Measurements from ENCODE around the gene NR6A1. TPM values are rescaled to one million over a fixed set of nuclear protein-coding genes. Genes with fewer than 3 reads are reported as not detected.

The NR6A1 gene
- total and polyA plus RNA-seq, 2 of the 13 experiments (the other 11 are each of a cell fraction or from before 2014, with no cell fraction given) = 28.1 to 31.5 TPM

DNA sequence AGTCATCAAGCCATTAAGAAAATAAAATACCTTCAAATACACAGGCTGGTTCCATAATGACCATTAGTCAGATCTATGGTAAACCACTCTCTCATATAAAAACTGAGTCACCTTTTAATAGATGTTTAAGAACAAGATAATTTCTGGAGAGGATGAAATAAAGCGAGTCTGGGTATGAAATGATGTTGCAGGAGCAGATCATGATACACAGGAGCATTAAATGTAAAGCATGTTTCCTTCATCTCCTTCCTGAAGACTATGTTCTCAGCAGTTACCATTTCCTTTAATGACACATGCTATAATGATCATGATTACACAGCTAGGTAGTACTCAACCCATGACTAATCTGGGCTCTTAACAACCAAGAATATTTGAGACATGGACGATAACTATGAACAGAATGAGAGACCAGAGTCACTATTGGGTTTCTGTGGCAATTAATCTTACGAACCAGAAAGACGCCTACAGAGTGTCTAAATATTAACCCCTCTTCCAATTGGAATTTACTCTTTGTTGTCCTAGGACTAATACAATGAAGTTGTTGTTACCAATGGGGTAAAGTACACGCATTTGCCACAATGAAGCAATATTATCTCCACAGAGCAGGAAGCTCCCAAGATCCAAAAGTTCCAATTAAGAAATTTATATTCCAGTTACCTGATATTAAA lies 105.6 kb downstream of the NR6A1 start (continued):
- TF ChIP-seq ELF3 (CRISPR knock-in tag; IDR thresholded peaks at IDR 0.05) (peak; percentile 43; the same call in 1 of the 2 replicates), ZNF605 (CRISPR knock-in tag; IDR thresholded peaks at IDR 0.05) (no peak), ZNF296 (CRISPR knock-in tag; conservative IDR thresholded peaks at IDR 0.05) (no peak), ZNF3 (CRISPR knock-in tag; IDR thresholded peaks at IDR 0.05) (no peak), ZSCAN20 (CRISPR knock-in tag; IDR thresholded peaks at IDR 0.05; ENCODE audit: borderline replicate concordance) (no peak), SRF (IDR thresholded peaks at IDR 0.05; ENCODE audit: low read depth, low read length) (no peak), ADNP (CRISPR knock-in tag; IDR thresholded peaks at IDR 0.05) (no peak), TCF12 (IDR thresholded peaks at IDR 0.05) (no peak), TCF12 (CRISPR knock-in tag; IDR thresholded peaks at IDR 0.05) (no peak), ATF7 (IDR thresholded peaks at IDR 0.05) (no peak), ATF7 (CRISPR knock-in tag; IDR thresholded peaks at IDR 0.05) (no peak), ELF4 (CRISPR knock-in tag; IDR thresholded peaks at IDR 0.05; ENCODE audit: borderline replicate concordance) (no peak), HMG20A (CRISPR knock-in tag; IDR thresholded peaks at IDR 0.05; ENCODE audit: borderline replicate concordance) (peak; percentile 52; the same call in 1 of the 2 replicates), SRY (CRISPR knock-in tag; IDR thresholded peaks at IDR 0.05) (no peak), NFKBIZ (CRISPR knock-in tag; IDR thresholded peaks at IDR 0.05) (no peak), ZNF660 (CRISPR knock-in tag; IDR thresholded peaks at IDR 0.05; ENCODE audit: borderline replicate concordance, low read depth) (no peak), ZNF331 (CRISPR knock-in tag; IDR thresholded peaks at IDR 0.05) (no peak)
- TF ChIP-seq, protein P1, sequence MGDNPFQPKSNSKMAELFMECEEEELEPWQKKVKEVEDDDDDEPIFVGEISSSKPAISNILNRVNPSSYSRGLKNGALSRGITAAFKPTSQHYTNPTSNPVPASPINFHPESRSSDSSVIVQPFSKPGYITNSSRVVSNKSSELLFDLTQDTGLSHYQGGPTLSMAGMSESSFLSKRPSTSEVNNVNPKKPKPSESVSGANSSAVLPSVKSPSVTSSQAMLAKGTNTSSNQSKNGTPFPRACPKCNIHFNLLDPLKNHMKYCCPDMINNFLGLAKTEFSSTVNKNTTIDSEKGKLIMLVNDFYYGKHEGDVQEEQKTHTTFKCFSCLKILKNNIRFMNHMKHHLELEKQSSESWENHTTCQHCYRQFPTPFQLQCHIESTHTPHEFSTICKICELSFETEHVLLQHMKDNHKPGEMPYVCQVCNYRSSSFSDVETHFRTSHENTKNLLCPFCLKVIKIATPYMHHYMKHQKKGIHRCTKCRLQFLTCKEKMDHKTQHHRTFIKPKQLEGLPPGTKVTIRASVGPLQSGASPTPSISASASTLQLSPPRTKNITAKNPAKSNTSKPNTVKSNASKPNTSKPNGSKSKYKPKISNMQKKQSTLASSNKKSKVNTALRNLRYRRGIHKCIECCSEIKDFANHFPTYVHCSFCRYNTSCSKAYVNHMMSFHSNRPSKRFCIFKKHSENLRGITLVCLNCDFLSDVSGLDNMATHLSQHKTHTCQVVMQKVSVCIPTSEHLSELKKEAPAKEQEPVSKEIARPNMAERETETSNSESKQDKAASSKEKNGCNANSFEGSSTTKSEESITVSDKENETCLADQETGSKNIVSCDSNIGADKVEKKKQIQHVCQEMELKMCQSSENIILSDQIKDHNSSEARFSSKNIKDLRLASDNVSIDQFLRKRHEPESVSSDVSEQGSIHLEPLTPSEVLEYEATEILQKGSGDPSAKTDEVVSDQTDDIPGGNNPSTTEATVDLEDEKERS (CRISPR knock-in tag; IDR thresholded peaks at IDR 0.05) = no peak
- TF ChIP-seq, protein P2, sequence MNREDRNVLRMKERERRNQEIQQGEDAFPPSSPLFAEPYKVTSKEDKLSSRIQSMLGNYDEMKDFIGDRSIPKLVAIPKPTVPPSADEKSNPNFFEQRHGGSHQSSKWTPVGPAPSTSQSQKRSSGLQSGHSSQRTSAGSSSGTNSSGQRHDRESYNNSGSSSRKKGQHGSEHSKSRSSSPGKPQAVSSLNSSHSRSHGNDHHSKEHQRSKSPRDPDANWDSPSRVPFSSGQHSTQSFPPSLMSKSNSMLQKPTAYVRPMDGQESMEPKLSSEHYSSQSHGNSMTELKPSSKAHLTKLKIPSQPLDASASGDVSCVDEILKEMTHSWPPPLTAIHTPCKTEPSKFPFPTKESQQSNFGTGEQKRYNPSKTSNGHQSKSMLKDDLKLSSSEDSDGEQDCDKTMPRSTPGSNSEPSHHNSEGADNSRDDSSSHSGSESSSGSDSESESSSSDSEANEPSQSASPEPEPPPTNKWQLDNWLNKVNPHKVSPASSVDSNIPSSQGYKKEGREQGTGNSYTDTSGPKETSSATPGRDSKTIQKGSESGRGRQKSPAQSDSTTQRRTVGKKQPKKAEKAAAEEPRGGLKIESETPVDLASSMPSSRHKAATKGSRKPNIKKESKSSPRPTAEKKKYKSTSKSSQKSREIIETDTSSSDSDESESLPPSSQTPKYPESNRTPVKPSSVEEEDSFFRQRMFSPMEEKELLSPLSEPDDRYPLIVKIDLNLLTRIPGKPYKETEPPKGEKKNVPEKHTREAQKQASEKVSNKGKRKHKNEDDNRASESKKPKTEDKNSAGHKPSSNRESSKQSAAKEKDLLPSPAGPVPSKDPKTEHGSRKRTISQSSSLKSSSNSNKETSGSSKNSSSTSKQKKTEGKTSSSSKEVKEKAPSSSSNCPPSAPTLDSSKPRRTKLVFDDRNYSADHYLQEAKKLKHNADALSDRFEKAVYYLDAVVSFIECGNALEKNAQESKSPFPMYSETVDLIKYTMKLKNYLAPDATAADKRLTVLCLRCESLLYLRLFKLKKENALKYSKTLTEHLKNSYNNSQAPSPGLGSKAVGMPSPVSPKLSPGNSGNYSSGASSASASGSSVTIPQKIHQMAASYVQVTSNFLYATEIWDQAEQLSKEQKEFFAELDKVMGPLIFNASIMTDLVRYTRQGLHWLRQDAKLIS (CRISPR knock-in tag; IDR thresholded peaks at IDR 0.05) = no peak
- TF ChIP-seq, protein P3, sequence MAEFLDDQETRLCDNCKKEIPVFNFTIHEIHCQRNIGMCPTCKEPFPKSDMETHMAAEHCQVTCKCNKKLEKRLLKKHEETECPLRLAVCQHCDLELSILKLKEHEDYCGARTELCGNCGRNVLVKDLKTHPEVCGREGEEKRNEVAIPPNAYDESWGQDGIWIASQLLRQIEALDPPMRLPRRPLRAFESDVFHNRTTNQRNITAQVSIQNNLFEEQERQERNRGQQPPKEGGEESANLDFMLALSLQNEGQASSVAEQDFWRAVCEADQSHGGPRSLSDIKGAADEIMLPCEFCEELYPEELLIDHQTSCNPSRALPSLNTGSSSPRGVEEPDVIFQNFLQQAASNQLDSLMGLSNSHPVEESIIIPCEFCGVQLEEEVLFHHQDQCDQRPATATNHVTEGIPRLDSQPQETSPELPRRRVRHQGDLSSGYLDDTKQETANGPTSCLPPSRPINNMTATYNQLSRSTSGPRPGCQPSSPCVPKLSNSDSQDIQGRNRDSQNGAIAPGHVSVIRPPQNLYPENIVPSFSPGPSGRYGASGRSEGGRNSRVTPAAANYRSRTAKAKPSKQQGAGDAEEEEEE (CRISPR knock-in tag; IDR thresholded peaks at IDR 0.05; ENCODE audit: borderline replicate concordance) = no peak
- TF ChIP-seq, protein P4, sequence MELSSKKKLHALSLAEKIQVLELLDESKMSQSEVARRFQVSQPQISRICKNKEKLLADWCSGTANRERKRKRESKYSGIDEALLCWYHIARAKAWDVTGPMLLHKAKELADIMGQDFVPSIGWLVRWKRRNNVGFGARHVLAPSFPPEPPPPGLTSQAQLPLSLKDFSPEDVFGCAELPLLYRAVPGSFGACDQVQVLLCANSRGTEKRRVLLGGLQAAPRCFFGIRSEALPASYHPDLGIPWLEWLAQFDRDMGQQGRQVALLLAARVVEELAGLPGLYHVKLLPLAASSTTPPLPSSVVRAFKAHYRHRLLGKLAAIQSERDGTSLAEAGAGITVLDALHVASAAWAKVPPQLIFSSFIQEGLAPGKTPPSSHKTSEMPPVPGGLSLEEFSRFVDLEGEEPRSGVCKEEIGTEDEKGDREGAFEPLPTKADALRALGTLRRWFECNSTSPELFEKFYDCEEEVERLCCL (CRISPR knock-in tag; IDR thresholded peaks at IDR 0.05; ENCODE audit: borderline replicate concordance) = no peak
